H9 (cell line): ENCODE results near the gene CASQ1. TPM values are rescaled to one million over a fixed set of nuclear protein-coding genes. Genes with fewer than 3 reads are reported as not detected.

Experiments
- DNase-seq: peaks from one replicate; pipeline ENCODE4 v3.0.0-alpha.2; 2017
- H2AFZ ChIP-seq: one replicate; pipeline ENCODE4 v1.6.1; 2013; ENCODE audit warnings: mild to moderate bottlenecking, low read length, control low read depth, moderate library complexity
- H2AK5ac ChIP-seq: 2 replicates; pipeline ENCODE4 v1.6.1; 2013; ENCODE audit warnings: low read length, control low read depth, mixed read lengths; ENCODE audit not compliant: insufficient read length
- H2BK120ac ChIP-seq: one replicate; pipeline ENCODE4 v1.6.1; 2013; ENCODE audit warnings: low read depth, mild to moderate bottlenecking, low read length, control low read depth, inconsistent platforms; ENCODE audit not compliant: poor library complexity, severe bottlenecking
- H2BK12ac ChIP-seq: 2 replicates; pipeline ENCODE4 v1.6.1; 2013; ENCODE audit warnings: low read length, control low read depth, mixed read lengths, low read depth; ENCODE audit not compliant: insufficient read length
- H2BK15ac ChIP-seq: 2 replicates; pipeline ENCODE4 v1.6.1; 2013; ENCODE audit warnings: low read depth, low read length, control low read depth
- H2BK20ac ChIP-seq: one replicate; pipeline ENCODE4 v1.6.1; 2013; ENCODE audit warnings: low read depth, mild to moderate bottlenecking, low read length, control low read depth, inconsistent platforms; ENCODE audit not compliant: poor library complexity, severe bottlenecking
- H2BK5ac ChIP-seq: 2 replicates; pipeline ENCODE4 v1.6.1; 2013; ENCODE audit warnings: low read length, control low read depth, mixed read lengths; ENCODE audit not compliant: insufficient read length
- H3K14ac ChIP-seq: 2 replicates; pipeline ENCODE4 v1.6.1; 2013; ENCODE audit warnings: low read length, control low read depth; ENCODE audit not compliant: insufficient read depth
- H3K18ac ChIP-seq: 2 replicates; pipeline ENCODE4 v1.6.1; 2013; ENCODE audit warnings: low read depth, mild to moderate bottlenecking, mixed read lengths, low read length, control low read depth; ENCODE audit not compliant: insufficient read length
- H3K23ac ChIP-seq: 2 replicates; pipeline ENCODE4 v1.6.1; 2013; ENCODE audit warnings: low read length, control low read depth, mixed read lengths, low read depth; ENCODE audit not compliant: insufficient read length
- H3K23me2 ChIP-seq: 2 replicates; pipeline ENCODE4 v1.6.1; 2013; ENCODE audit warnings: low read depth, mild to moderate bottlenecking, mixed read lengths, low read length, control low read depth; ENCODE audit not compliant: insufficient read length, poor library complexity, severe bottlenecking
- H3K27ac ChIP-seq: 2 replicates; pipeline ENCODE4 v1.5.1; 2013; ENCODE audit warnings: low read length, control low read depth, mixed read lengths, low read depth; ENCODE audit not compliant: insufficient read length
- H3K27me3 ChIP-seq: 2 replicates; pipeline ENCODE4 v1.6.1; 2013; ENCODE audit warnings: low read length, control low read depth, inconsistent platforms; ENCODE audit not compliant: insufficient read depth
- H3K4ac ChIP-seq: 2 replicates; pipeline ENCODE4 v1.6.1; 2013; ENCODE audit warnings: low read depth, mild to moderate bottlenecking, control low read depth, inconsistent platforms, low read length, moderate library complexity
- H3K4me1 ChIP-seq: 2 replicates; pipeline ENCODE4 v1.6.1; 2013; ENCODE audit warnings: low read length, control low read depth, inconsistent platforms; ENCODE audit not compliant: insufficient read depth
- H3K4me2 ChIP-seq: 2 replicates; pipeline ENCODE4 v1.6.1; 2013; ENCODE audit warnings: low read length, control low read depth, mixed read lengths; ENCODE audit not compliant: insufficient read length, insufficient read depth
- H3K56ac ChIP-seq: 2 replicates; pipeline ENCODE4 v1.6.1; 2013; ENCODE audit warnings: low read depth, mild to moderate bottlenecking, mixed read lengths, low read length, control low read depth; ENCODE audit not compliant: insufficient read length
- H3K79me1 ChIP-seq: 2 replicates; pipeline ENCODE4 v1.6.1; 2013; ENCODE audit warnings: low read depth, mild to moderate bottlenecking, moderate library complexity, low read length, control low read depth, inconsistent platforms; ENCODE audit not compliant: insufficient read depth, poor library complexity, severe bottlenecking
- H3K79me2 ChIP-seq: 2 replicates; pipeline ENCODE4 v1.6.1; 2013; ENCODE audit warnings: low read length, control low read depth, inconsistent platforms; ENCODE audit not compliant: insufficient read depth
- H3K9ac ChIP-seq: 2 replicates; pipeline ENCODE4 v1.6.1; 2013; ENCODE audit warnings: low read length, control low read depth, mixed read lengths; ENCODE audit not compliant: insufficient read length; ENCODE audit errors: extremely low read depth
- H3K9me3 ChIP-seq: one replicate; pipeline ENCODE4 v1.6.1; 2013; ENCODE audit warnings: low read depth, low read length, inconsistent platforms; ENCODE audit not compliant: control insufficient read depth
- H3T11ph ChIP-seq: one replicate; pipeline ENCODE4 v1.6.1; 2013; ENCODE audit warnings: mild to moderate bottlenecking, low read length, control low read depth, inconsistent platforms
- H4K20me1 ChIP-seq: one replicate; pipeline ENCODE4 v1.6.1; 2013; ENCODE audit not compliant: control insufficient read depth, insufficient read length, insufficient read depth
- H4K5ac ChIP-seq: 2 replicates; pipeline ENCODE4 v1.6.1; 2013; ENCODE audit warnings: low read depth, mild to moderate bottlenecking, mixed read lengths, low read length, control low read depth; ENCODE audit not compliant: insufficient read length
- H4K8ac ChIP-seq: replicated peaks from 2 replicates; pipeline ENCODE4 v1.6.1; 2013; ENCODE audit warnings: low read length, control low read depth, mixed read lengths, low read depth; ENCODE audit not compliant: insufficient read length
- H4K91ac ChIP-seq: 2 replicates; pipeline ENCODE4 v1.6.1; 2013; ENCODE audit warnings: low read depth, mild to moderate bottlenecking, moderate library complexity, mixed read lengths, low read length, control low read depth; ENCODE audit not compliant: insufficient read length
- H3K27ac Mint-ChIP-seq, 3 experiments: 2 replicates in 2 of 3; 3 replicates in 1 of 3; pipeline ENCODE4 v1.8.0; 2020 to 2021; ENCODE audit warnings: mixed read lengths in 3 of 3, mild to moderate bottlenecking in 1 of 3, moderate library complexity in 1 of 3
- H3K27me3 Mint-ChIP-seq: 2 replicates; pipeline ENCODE4 v1.8.0; 2021; ENCODE audit warnings: low read depth, mild to moderate bottlenecking, moderate library complexity, mixed read lengths
- H3K36me3 Mint-ChIP-seq, 3 experiments: 2 replicates in 2 of 3; 3 replicates in 1 of 3; pipeline ENCODE4 v1.8.0; 2020 to 2021; ENCODE audit warnings: low read depth in 3 of 3, mixed read lengths in 3 of 3; ENCODE audit not compliant: insufficient read depth in 1 of 3
- H3K4me1 Mint-ChIP-seq, 2 experiments: 2 replicates each; pipeline ENCODE4 v1.8.0; 2020; ENCODE audit warnings: mixed read lengths in 2 of 2
- H3K4me3 Mint-ChIP-seq, 2 experiments: 2 replicates in 1 of 2; 3 replicates in 1 of 2; pipeline ENCODE4 v1.8.0; 2020 to 2021; ENCODE audit warnings: mild to moderate bottlenecking in 2 of 2, mixed read lengths in 2 of 2, moderate library complexity in 1 of 2
- H3K9me3 Mint-ChIP-seq, 2 experiments: 2 replicates in 1 of 2; 3 replicates in 1 of 2; pipeline ENCODE4 v1.8.0; 2020; ENCODE audit warnings: mild to moderate bottlenecking in 2 of 2, mixed read lengths in 2 of 2, moderate library complexity in 1 of 2
- WGBS: extraction: QIAGEN DNeasy Blood & Tissue Kit; methylation state at CpG from one replicate; pipeline ENCODE4 v1.1.7; 2013; ENCODE audit warnings: missing lambda C conversion rate, low lambda C conversion rate, mixed read lengths; ENCODE audit not compliant: insufficient read length; ENCODE audit errors: extremely low coverage; 5-methylcytosine and 5-hydroxymethylcytosine counted together
- total RNA-seq: library from RNA; stranded (reverse); gene quantifications from 2 replicates; pipeline ENCODE4 v1.2.1, GENCODE V29; 2021
- TF ChIP-seq, protein P1 (sequence below): fragments of 200-600 bp; sonication (generic); conservative IDR thresholded peaks from 3 replicates; pipeline ENCODE4 v1.8.0; 2021; ENCODE audit warnings: antibody characterized with exemption, mild to moderate bottlenecking

CASQ1 gene
- total RNA-seq, 1 experiment from 2014 or later: 0.55 TPM

DNA sequence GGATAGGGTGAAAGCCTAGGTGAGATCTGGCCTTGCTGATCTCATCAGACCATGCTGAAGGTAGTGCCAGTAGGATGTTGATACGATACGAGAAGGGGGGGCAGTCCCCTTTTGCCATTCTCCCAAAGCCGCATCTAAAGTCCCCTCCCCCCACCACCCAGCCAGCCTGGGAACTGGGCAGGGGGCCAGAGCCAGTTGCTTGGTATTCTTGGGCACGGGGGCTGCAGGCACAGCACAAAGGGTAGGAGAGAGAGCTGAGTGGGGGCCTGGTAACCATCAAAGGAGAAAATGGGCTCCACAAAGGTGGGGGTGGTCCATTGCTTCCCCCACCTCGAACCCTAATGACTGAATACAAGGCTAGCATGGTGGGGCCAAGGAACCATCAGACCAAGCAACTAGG, 20.2 kb downstream of the CASQ1 start:
- Histone ChIP-seq H3K4me2 (no peak overlapping the region), H2AK5ac (no peak overlapping the region), H3K23ac (no peak overlapping the region), H3K56ac (no peak overlapping the region), H4K5ac (no peak overlapping the region), H3K27me3 (no peaks in the 10 kb centered on the region), H4K8ac (no peak overlapping the region), H2BK20ac (no peak overlapping the region), H3K9me3 (no peaks in the 10 kb centered on the region), H3K79me1 (no peaks in the 10 kb centered on the region), H3K4ac (no peak overlapping the region), H2AFZ (no peak overlapping the region), H2BK12ac (no peak overlapping the region), H3K27ac (no peak overlapping the region), H2BK5ac (no peak overlapping the region), H3K23me2 (peaks cover 7% of the 10 kb centered on the region), H2BK120ac (no peak overlapping the region), H4K91ac (no peak overlapping the region), H3K14ac (no peak overlapping the region), H2BK15ac (no peak overlapping the region), H3K9ac (no peak overlapping the region), H3T11ph (no peak overlapping the region), H3K79me2 (no peaks in the 10 kb centered on the region), H4K20me1 (no peaks in the 10 kb centered on the region), H3K4me1 (peaks cover 17% of the 10 kb centered on the region; the same call in 1 of the 2 replicates), H3K18ac (no peak overlapping the region)
- H3K4me3 Mint-ChIP-seq: no peak overlapping the region; a peak in 1 of 5 replicates
- no peak for DNase-seq
- TF ChIP-seq, protein P1, sequence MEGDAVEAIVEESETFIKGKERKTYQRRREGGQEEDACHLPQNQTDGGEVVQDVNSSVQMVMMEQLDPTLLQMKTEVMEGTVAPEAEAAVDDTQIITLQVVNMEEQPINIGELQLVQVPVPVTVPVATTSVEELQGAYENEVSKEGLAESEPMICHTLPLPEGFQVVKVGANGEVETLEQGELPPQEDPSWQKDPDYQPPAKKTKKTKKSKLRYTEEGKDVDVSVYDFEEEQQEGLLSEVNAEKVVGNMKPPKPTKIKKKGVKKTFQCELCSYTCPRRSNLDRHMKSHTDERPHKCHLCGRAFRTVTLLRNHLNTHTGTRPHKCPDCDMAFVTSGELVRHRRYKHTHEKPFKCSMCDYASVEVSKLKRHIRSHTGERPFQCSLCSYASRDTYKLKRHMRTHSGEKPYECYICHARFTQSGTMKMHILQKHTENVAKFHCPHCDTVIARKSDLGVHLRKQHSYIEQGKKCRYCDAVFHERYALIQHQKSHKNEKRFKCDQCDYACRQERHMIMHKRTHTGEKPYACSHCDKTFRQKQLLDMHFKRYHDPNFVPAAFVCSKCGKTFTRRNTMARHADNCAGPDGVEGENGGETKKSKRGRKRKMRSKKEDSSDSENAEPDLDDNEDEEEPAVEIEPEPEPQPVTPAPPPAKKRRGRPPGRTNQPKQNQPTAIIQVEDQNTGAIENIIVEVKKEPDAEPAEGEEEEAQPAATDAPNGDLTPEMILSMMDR: no peak
- H3K4me1 Mint-ChIP-seq: peaks cover 63 to 64% of the 10 kb centered on the region in 2 experiments
- H3K36me3 Mint-ChIP-seq: peaks cover 32 to 82% (median 45%) of the 10 kb centered on the region in 3 experiments
- WGBS: no CpG with 5 or more reads among the region's 5 CpGs
- H3K27me3 Mint-ChIP-seq: no peaks in the 10 kb centered on the region
- H3K27ac Mint-ChIP-seq: peak overlapping the region in 1 of 3 experiments; percentile 58; a peak in 1 of 7 replicates
- H3K9me3 Mint-ChIP-seq: no peaks in the 10 kb centered on the region; a peak in 1 of 5 replicates
